ENCODE measurements around the gene HLCS.

The HLCS gene

GRCh38 chr21:36845790-36846189 lies 120.7 kb downstream of the HLCS start:
- H3K36me3 ChIP-seq (ENCODE audit: insufficient read depth, low read length) = no peaks in the 10 kb centered on the region; the same call in 1 of the 2 replicates
- no peak overlapping the region for H3K27ac ChIP-seq (ENCODE audit: low read depth, low read length)
- no peaks in the 10 kb centered on the region for H3K27me3 ChIP-seq (ENCODE audit: insufficient read depth, low read length)
- H2AFZ ChIP-seq (ENCODE audit: low read length, unreplicated experiment) = no peak overlapping the region
- no peaks in the 10 kb centered on the region for H3K79me2 ChIP-seq (ENCODE audit: control insufficient read depth, insufficient read depth, low read length, unreplicated experiment)
- no peak overlapping the region for H3K4me3 ChIP-seq (ENCODE audit: low read depth, low read length)
- peaks cover 20% of the 10 kb centered on the region for H3K4me1 ChIP-seq (ENCODE audit: control insufficient read depth, insufficient read depth, low read length, unreplicated experiment)

- Histone ChIP-seq H3K4me1 (ENCODE audit: control insufficient read depth, insufficient read depth, low read length, unreplicated experiment) (peaks cover 18% of the 10 kb centered on the region), H3K79me2 (ENCODE audit: control insufficient read depth, insufficient read depth, low read length, unreplicated experiment) (no peaks in the 10 kb centered on the region), H2AFZ (ENCODE audit: low read length, unreplicated experiment) (no peak overlapping the region), H3K36me3 (ENCODE audit: insufficient read depth, low read length) (no peaks in the 10 kb centered on the region; the same call in 1 of the 2 replicates), H3K4me3 (ENCODE audit: low read depth, low read length) (no peak overlapping the region), H3K27ac (ENCODE audit: low read depth, low read length) (no peak overlapping the region), H3K27me3 (ENCODE audit: insufficient read depth, low read length) (no peaks in the 10 kb centered on the region)
Measured at GRCh38 chr21:36845070-36845469, 121.4 kb downstream of the HLCS start.

DNA sequence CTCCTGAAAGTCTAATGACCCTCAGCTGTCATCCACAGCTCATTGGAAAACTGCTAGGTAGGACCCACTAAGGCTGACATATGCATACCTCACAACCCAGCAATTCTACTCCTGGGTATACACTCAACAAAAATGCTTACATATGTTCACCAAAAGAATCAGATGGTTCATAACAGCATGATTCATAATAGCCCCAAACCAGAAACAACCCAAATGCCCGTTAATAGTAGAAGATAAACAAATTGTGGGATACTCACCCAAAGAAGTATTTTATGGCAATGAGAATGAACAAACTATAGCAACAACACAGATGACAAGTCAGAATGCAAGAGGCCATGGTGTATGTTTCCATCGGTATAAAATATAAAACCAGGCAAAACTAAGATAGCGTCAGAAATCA lies 124.6 kb downstream of the HLCS start:
- H3K27me3 ChIP-seq (ENCODE audit: insufficient read depth, low read length) = no peaks in the 10 kb centered on the region
- no peak overlapping the region for H3K4me3 ChIP-seq (ENCODE audit: low read depth, low read length)
- H3K36me3 ChIP-seq (ENCODE audit: insufficient read depth, low read length) = no peaks in the 10 kb centered on the region; the same call in 1 of the 2 replicates
- H3K79me2 ChIP-seq (ENCODE audit: control insufficient read depth, insufficient read depth, low read length, unreplicated experiment) = no peaks in the 10 kb centered on the region
- no peak overlapping the region for H3K27ac ChIP-seq (ENCODE audit: low read depth, low read length)
- H3K4me1 ChIP-seq (ENCODE audit: control insufficient read depth, insufficient read depth, low read length, unreplicated experiment) = peaks cover 11% of the 10 kb centered on the region
- no peak overlapping the region for H2AFZ ChIP-seq (ENCODE audit: low read length, unreplicated experiment)

GRCh38 chr21:36839735-36840134 lies 126.7 kb downstream of the HLCS start:
- H3K27ac ChIP-seq (ENCODE audit: low read depth, low read length) = no peak overlapping the region
- H3K27me3 ChIP-seq (ENCODE audit: insufficient read depth, low read length) = no peaks in the 10 kb centered on the region
- H3K79me2 ChIP-seq (ENCODE audit: control insufficient read depth, insufficient read depth, low read length, unreplicated experiment) = no peaks in the 10 kb centered on the region
- H3K4me1 ChIP-seq (ENCODE audit: control insufficient read depth, insufficient read depth, low read length, unreplicated experiment) = peaks cover 3% of the 10 kb centered on the region
- H3K36me3 ChIP-seq (ENCODE audit: insufficient read depth, low read length) = no peaks in the 10 kb centered on the region
- H2AFZ ChIP-seq (ENCODE audit: low read length, unreplicated experiment) = no peak overlapping the region
- no peak overlapping the region for H3K4me3 ChIP-seq (ENCODE audit: low read depth, low read length)

DNA sequence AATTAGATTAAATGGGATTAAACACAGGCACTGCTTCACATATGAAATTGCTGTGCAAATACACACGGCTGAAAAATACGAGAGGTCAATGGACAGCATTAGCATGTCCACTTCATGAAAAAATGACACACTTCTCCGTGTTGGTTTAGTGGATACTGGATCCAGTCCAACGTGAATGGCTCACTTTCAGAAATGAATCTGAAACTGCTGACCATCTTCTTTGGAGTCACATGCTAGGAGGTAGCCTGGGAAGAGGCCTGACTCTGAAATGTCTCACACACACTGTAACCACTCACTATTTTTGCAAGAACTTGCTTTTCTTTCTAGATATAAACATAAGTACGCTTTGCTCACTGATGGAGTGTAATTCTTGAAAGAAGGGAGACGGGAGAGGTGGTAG lies 127.3 kb downstream of the HLCS start:
- H2AFZ ChIP-seq (ENCODE audit: low read length, unreplicated experiment) = no peak overlapping the region
- no peak overlapping the region for H3K27ac ChIP-seq (ENCODE audit: low read depth, low read length)
- peaks cover 3% of the 10 kb centered on the region for H3K4me1 ChIP-seq (ENCODE audit: control insufficient read depth, insufficient read depth, low read length, unreplicated experiment)
- no peaks in the 10 kb centered on the region for H3K36me3 ChIP-seq (ENCODE audit: insufficient read depth, low read length)
- H3K4me3 ChIP-seq (ENCODE audit: low read depth, low read length) = no peak overlapping the region
- no peaks in the 10 kb centered on the region for H3K79me2 ChIP-seq (ENCODE audit: control insufficient read depth, insufficient read depth, low read length, unreplicated experiment)
- no peaks in the 10 kb centered on the region for H3K27me3 ChIP-seq (ENCODE audit: insufficient read depth, low read length)

- H3K4me1 ChIP-seq (ENCODE audit: control insufficient read depth, insufficient read depth, low read length, unreplicated experiment) = peaks cover 3% of the 10 kb centered on the region
- no peak overlapping the region for H3K4me3 ChIP-seq (ENCODE audit: low read depth, low read length)
- no peaks in the 10 kb centered on the region for H3K27me3 ChIP-seq (ENCODE audit: insufficient read depth, low read length)
- H3K79me2 ChIP-seq (ENCODE audit: control insufficient read depth, insufficient read depth, low read length, unreplicated experiment) = no peaks in the 10 kb centered on the region
- no peak overlapping the region for H3K27ac ChIP-seq (ENCODE audit: low read depth, low read length)
- H2AFZ ChIP-seq (ENCODE audit: low read length, unreplicated experiment) = no peak overlapping the region
- no peaks in the 10 kb centered on the region for H3K36me3 ChIP-seq (ENCODE audit: insufficient read depth, low read length)
Measured at GRCh38 chr21:36835383-36835795, 131.1 kb downstream of the HLCS start.

DNA sequence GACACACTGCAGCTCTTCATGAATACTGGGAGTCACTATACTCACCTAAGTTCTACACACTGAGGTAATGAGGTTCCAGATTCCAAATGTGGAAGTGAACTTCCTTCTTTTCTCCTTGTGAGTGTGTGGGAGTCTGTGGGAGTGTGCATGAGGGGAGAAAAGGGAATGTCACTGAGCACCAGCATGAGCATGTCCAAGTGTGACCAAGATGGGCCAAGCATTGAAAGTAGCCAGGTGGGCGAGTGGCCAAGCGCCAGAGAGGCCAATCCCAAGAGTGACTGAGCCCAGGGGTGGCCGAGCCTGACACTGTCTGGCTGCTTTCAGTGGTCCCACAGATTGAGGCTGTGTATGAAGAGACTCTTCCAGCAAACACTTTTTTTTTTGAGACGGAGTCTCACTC lies 132.3 kb downstream of the HLCS start:
- no peak overlapping the region for H3K27ac ChIP-seq (ENCODE audit: low read depth, low read length)
- H3K4me3 ChIP-seq (ENCODE audit: low read depth, low read length) = no peak overlapping the region
- H3K27me3 ChIP-seq (ENCODE audit: insufficient read depth, low read length) = no peaks in the 10 kb centered on the region
- H3K4me1 ChIP-seq (ENCODE audit: control insufficient read depth, insufficient read depth, low read length, unreplicated experiment) = peaks cover under 1% of the 10 kb centered on the region
- H3K36me3 ChIP-seq (ENCODE audit: insufficient read depth, low read length) = no peaks in the 10 kb centered on the region
- H2AFZ ChIP-seq (ENCODE audit: low read length, unreplicated experiment) = no peak overlapping the region
- H3K79me2 ChIP-seq (ENCODE audit: control insufficient read depth, insufficient read depth, low read length, unreplicated experiment) = no peaks in the 10 kb centered on the region

GRCh38 chr21:36830100-36830499 lies 136.4 kb downstream of the HLCS start:
- Histone ChIP-seq H3K4me3 (ENCODE audit: low read depth, low read length) (no peak overlapping the region), H3K27me3 (ENCODE audit: insufficient read depth, low read length) (no peaks in the 10 kb centered on the region), H3K36me3 (ENCODE audit: insufficient read depth, low read length) (no peaks in the 10 kb centered on the region), H3K4me1 (ENCODE audit: control insufficient read depth, insufficient read depth, low read length, unreplicated experiment) (no peaks in the 10 kb centered on the region), H2AFZ (ENCODE audit: low read length, unreplicated experiment) (no peak overlapping the region), H3K27ac (ENCODE audit: low read depth, low read length) (no peak overlapping the region), H3K79me2 (ENCODE audit: control insufficient read depth, insufficient read depth, low read length, unreplicated experiment) (no peaks in the 10 kb centered on the region)

DNA sequence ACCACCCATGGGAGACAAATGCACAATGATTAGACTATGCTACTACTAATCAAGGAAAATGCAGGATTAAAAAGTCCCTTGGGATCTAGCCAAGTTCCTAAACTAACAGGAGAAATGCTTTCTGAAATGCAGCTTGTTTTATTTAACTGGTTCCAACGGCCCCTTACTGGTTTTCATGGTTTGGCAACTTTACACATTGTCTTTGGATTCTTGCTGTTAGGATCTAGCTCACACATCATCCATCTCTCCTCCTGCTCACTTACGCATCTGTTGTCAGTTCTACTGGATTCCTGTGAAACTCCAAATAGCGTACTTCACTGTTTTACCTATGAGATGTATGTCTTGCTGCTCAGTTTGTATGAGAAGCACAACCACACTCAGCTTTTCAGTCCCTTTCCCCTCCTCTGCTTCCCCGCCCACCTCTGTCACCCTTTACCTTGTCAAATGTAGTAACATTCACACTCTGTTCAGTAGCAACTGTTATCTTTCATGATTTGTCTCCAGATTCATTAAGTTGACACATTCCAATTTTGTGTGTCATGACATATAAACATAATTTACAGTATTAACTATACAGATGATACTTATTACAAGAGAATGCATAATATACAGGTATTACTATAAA lies 137.5 kb downstream of the HLCS start:
- Histone ChIP-seq H3K27me3 (ENCODE audit: insufficient read depth, low read length) (no peaks in the 10 kb centered on the region), H3K27ac (ENCODE audit: low read depth, low read length) (no peak overlapping the region), H3K4me1 (ENCODE audit: control insufficient read depth, insufficient read depth, low read length, unreplicated experiment) (no peaks in the 10 kb centered on the region), H3K4me3 (ENCODE audit: low read depth, low read length) (no peak overlapping the region), H3K36me3 (ENCODE audit: insufficient read depth, low read length) (no peaks in the 10 kb centered on the region), H2AFZ (ENCODE audit: low read length, unreplicated experiment) (no peak overlapping the region), H3K79me2 (ENCODE audit: control insufficient read depth, insufficient read depth, low read length, unreplicated experiment) (no peaks in the 10 kb centered on the region)

DNA sequence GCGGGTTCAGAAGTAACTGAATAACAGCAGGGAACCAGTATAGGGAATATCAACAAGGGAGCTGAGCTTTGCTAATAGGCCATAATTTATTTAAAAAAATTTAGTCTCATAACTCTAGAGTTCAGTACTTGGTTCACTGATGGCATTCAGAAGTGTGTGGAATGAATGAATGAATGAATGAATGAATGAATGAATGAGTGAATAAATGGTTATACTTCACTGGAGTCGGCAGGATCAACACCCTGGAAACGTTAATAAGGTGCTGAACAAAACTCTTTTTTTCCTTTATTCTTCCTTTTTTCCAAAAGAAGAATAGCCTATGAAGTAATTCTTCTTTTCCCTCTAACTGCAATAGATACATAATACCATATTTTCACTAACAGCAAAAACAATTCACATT lies 138.3 kb downstream of the HLCS start:
- H2AFZ ChIP-seq (ENCODE audit: low read length, unreplicated experiment) = no peak overlapping the region
- no peaks in the 10 kb centered on the region for H3K27me3 ChIP-seq (ENCODE audit: insufficient read depth, low read length)
- no peak overlapping the region for H3K27ac ChIP-seq (ENCODE audit: low read depth, low read length)
- H3K79me2 ChIP-seq (ENCODE audit: control insufficient read depth, insufficient read depth, low read length, unreplicated experiment) = no peaks in the 10 kb centered on the region
- no peaks in the 10 kb centered on the region for H3K4me1 ChIP-seq (ENCODE audit: control insufficient read depth, insufficient read depth, low read length, unreplicated experiment)
- no peaks in the 10 kb centered on the region for H3K36me3 ChIP-seq (ENCODE audit: insufficient read depth, low read length)
- no peak overlapping the region for H3K4me3 ChIP-seq (ENCODE audit: low read depth, low read length)

- Histone ChIP-seq H3K4me1 (ENCODE audit: control insufficient read depth, insufficient read depth, low read length, unreplicated experiment) (no peaks in the 10 kb centered on the region), H3K36me3 (ENCODE audit: insufficient read depth, low read length) (no peaks in the 10 kb centered on the region), H3K27ac (ENCODE audit: low read depth, low read length) (no peak overlapping the region), H3K79me2 (ENCODE audit: control insufficient read depth, insufficient read depth, low read length, unreplicated experiment) (no peaks in the 10 kb centered on the region), H3K4me3 (ENCODE audit: low read depth, low read length) (no peak overlapping the region), H2AFZ (ENCODE audit: low read length, unreplicated experiment) (no peak overlapping the region), H3K27me3 (ENCODE audit: insufficient read depth, low read length) (no peaks in the 10 kb centered on the region)
Measured at GRCh38 chr21:36825658-36826057, 140.8 kb downstream of the HLCS start.
